SW480 (cell line): ENCODE results near the gene EEF1A2.
A peak's percentile ranks its signal among the peaks of the same experiment; 100 is the strongest.

ENCODE experiments used
- DNase-seq: peaks from one replicate; pipeline ENCODE4 v3.0.0-alpha.2; 2016; ENCODE audit warnings: low spot score

EEF1A2 gene

GRCh38 chr20:63498960-63499337 lies at the start of gene EEF1A2:
EEF1A2 (minus strand) TSS chr20:63499083; CDS start chr20:63497763, 1,320 bp downstream.
- DNase-seq, result peak; percentile 63

- DNase-seq, result no peak
Observed at GRCh38 chr20:63548542-63548941, 49.7 kb upstream of the EEF1A2 start.

DNA sequence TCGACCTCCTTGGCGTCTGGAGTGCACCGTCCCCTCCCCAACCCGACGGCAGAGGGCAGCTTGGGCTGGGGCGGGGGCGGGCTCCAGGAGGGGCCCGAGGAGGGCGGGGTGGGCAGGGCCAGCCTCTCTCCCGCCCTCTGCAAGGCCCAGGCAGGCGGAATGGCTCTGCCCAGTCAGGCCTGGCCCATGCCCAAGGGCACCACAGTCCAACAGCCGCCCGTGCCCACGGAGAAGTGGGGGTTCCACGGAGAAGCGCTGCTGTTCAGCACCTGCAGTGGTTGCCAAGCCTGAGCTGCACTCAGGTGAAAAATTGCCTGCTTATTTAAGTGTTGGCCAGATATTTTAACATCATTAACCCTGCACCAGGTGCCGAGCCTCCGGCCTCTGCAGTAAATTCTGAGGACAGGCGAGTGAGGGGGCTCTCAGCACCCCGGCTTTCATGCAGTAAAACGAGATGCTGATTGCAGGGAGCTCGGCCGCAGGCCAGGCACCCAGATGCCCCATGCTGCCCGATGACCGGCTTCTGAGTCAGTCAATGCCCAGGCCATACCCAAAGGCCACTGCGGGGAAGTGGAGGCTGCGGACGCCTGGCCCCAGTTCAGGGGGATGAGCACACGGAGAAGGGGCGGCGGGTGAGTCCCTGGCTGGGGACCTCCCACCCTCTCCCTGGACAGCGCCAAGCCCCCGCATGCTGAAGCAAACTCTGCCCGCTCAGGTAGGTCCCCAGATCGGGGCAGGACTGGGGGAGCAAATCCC lies 49.0 kb upstream of the EEF1A2 start, which contains the start of gene SRMS:
Gene SRMS, minus strand, starts transcription at position 25 of the 756 bp plus-strand sequence. CDS start 286 bp downstream, outside the sequence.
- no peak for DNase-seq

- no peak for DNase-seq
Observed at GRCh38 chr20:63546956-63547724, 48.3 kb upstream of the EEF1A2 start.

DNA sequence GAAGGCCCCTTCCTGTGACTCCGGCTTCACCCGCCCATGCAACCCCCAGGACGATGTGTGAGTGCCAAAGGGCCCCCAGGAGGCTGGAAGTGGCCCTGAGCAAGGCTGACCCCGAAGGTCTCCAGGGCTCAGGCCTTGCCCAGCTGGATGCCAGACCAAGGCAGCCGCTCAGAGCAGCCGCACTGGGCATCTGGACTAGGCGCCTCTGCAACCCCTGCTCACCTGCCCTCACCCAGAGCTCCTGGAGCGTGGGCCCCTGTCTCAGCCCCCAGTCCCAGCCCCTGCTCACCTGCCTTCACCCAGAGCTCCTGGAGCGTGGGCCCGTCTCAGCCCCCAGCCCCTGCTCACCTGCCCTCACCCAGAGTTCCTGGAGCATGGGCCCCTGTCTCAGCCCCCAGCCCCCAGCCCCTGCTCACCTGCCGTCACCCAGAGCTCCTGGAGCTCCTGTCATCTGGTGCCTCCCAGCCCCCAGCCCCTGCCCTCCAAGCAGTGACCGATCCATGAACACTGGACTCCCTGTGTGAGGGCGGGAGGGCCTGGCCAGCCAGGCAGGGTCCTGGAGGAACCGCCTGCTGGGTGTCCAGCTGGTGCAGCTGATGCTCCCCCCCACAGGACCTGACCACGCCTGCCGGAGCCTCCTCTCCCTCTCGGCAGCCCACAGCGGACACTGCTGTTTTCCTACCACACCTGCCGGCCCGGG lies 47.5 kb upstream of the EEF1A2 start:
- no peak for DNase-seq

DNA sequence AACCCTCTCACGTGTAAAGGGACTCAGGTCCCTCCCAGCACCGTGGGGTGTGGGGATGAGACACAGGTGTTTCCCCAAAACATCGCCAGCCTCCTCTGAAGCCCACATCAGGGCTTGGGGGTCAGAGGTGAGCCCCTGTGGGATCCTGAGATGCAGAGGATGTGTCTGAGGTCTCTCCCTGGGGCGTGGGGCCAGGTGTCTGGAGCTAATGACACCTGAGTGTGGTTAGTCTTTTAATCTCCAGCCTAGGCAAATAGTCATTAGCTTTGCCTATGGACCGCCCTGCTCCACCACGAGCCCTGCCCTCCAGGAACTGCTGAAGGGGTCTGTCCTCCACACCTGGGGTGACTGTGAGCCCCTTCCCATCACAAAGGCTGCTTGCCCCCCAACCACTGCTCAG lies 46.9 kb upstream of the EEF1A2 start:
- DNase-seq, result peak; percentile 62

DNA sequence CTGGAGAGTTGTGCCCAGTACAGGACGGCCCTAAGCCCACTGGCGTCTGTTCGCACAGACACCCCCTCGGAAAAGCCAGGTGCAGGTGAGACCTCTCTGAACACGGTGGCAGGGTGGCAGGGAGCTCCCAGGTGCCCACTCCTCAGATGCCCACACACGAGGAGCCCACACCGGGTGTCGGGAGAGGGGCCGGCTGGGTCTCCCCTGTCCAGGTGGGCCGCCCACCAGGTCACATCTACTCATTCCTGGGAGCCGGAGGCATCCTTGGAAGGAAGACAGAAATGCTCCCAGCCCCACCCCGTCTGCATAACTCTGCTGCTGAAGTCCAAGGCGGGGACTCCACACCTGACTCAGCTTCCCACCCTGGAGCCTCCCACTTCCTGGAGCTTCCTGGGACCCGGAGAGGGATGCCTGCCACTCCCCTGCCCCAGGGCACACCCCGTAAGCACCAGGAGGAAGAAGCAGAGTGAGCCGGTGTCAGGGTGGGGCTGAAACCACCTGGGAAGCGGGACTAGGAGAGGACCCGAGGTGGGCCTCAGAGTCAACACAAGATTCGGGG lies 46.2 kb upstream of the EEF1A2 start:
- DNase-seq, result peak; percentile 90

- DNase-seq, result no peak
Observed at GRCh38 chr20:63544241-63544957, 45.5 kb upstream of the EEF1A2 start.

GRCh38 chr20:63543733-63544132 lies 44.9 kb upstream of the EEF1A2 start:
- no peak for DNase-seq

GRCh38 chr20:63543131-63543530 lies 44.2 kb upstream of the EEF1A2 start:
- DNase-seq, result no peak

DNA sequence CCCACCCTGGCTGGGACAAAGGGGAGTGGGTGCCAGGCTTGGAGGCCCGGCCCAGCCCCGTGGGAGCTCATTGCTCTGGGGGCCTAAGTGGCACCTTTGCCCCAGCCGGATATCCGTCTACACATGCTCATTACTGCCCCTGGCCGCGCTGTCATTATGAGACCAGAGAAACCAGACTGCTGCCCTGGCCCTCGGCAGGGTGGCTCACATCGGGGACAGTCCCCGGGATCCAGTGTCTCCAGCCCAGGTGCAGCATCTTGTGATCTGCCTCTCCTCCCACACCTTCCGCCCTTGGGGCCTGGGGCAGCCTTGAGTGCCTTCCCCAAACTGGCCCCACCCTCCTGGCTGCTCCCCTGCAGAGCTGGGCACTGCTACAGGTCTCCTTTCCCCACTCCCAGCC lies 43.8 kb upstream of the EEF1A2 start:
- no peak for DNase-seq

- DNase-seq, result no peak
Observed at GRCh38 chr20:63542031-63542559, 43.2 kb upstream of the EEF1A2 start.

DNA sequence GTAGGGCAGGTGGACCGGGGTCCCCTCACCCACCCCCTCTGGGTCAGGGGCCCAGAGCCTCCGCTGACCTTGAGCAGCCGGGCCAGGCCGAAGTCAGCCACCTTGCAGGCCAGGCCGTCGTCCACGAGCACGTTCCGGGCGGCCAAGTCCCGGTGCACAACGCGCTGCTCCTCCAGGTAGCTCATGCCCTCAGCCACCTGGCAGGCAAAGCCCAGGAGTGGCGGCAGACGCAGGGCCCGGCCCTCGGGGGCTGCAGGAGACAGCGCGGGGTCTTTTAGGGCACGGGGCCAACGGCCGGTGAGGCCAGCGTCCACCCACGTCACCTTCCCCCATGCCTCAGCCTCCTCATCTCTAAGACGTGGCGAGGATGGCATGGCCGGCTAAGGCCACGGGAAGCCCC lies 42.5 kb upstream of the EEF1A2 start:
- no peak for DNase-seq

DNA sequence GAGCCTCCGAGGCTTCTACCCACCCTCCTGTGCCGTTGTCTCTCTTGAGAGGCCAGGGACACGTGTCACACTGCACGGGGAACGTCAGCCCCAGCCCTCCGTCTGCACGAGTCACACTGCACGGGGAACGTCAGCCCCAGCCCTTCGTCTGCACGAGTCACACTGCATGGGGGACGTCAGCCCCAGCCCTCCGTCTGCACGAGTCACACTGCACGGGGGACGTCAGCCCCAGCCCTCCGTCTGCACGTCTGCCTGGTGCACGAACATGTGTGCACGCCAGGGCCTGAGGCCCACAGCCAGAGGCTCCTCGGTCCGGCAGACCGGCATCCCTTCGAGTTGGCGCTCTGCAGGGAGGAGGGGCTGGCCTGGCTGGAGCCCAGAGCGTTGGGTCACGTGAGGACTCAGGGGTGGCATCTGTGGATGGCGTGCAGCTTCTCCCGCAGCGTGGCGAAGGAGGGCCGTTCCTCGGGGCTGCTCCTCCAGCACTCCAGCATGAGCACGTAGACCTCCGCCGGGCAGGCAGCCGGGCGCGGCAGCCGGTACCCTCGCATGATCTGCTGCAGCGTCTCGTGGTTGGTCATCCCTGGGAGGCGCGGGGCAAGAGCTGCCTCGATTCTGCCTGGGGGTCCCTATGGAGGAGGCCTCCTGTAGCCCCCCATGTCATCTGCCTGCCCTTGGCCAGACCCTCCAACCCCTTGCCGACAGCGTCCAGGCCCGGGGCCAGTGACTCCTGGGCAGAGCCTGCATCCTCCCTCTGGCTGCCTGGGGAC lies 41.7 kb upstream of the EEF1A2 start:
- DNase-seq, result no peak

- no peak for DNase-seq
Observed at GRCh38 chr20:63539441-63540370, 40.8 kb upstream of the EEF1A2 start.

DNA sequence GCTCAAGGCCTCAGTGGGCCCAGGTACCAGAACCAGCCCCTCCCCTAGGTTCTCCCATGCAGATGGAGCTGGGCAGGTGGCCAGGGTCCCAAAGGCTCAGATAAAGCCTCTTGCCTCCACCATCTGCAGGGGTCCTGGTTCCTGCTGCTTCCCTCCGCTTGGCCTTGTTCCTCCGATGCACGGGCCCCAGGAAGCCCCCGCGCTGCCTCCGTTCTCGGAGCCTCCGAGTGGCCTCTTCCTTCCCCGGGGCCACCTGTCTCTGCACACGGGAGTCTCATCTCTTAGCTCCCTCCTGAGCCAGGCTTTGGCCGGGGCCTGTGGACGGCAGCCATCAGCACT lies 40.2 kb upstream of the EEF1A2 start:
- no peak for DNase-seq

DNA sequence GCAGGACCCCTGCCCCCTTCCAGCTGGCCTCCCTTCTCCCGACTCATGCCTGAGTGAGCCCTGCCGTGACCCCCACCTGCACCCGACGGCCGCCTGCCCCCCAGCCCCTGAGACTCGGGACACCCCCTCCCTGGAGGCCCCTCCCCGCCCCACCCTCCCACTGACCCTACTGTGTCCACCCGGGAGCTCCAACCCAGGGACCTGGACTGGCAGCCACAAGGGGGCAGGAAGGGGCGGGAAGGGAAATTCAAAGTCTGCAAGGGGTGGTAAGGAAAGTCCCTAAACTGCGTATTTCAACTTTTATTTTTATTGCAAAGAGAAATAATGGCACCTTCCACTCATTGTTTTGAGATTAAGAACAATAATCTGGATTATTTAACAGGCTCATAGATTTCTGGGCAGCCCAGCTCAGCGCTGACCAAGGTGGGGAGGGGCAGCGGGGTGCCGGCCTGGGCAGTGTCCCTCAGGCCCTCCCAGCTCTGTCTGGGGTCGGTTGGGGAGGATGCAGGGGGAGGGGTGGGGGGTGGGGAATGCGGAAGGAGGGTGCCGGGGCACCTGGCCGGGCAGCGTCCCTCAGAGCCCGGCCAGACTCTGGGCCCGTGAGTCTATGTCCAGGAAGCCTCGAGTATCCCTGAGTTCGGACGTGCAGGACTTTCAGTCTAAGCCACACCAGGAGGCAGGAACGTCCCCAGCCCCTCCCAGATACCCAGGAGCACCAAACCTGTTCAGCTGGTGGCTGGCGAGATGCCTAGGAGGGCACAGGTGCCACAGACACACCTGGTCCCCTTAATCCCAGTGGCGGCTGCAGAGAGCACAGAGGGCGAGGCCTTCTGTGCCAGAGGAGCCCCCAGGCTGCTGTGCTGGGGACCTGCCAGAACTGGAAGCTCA lies 39.6 kb upstream of the EEF1A2 start:
- peak; percentile 55 for DNase-seq

- peak; percentile 100 for DNase-seq
Observed at GRCh38 chr20:63537525-63538203, 38.8 kb upstream of the EEF1A2 start.
